GM21381 (cell line): ENCODE data around the gene ZSWIM1.

Experiments used
- ATAC-seq: cut with Tn5 transposase; IDR thresholded peaks from one replicate; pipeline ENCODE4 v1.9.1; 2021; ENCODE audit warnings: mild to moderate bottlenecking, moderate library complexity; ENCODE audit not compliant: unreplicated experiment

The ZSWIM1 gene

GRCh38 chr20:45907219-45907948 lies 26.4 kb downstream of the ZSWIM1 start:
- no peak for ATAC-seq

DNA sequence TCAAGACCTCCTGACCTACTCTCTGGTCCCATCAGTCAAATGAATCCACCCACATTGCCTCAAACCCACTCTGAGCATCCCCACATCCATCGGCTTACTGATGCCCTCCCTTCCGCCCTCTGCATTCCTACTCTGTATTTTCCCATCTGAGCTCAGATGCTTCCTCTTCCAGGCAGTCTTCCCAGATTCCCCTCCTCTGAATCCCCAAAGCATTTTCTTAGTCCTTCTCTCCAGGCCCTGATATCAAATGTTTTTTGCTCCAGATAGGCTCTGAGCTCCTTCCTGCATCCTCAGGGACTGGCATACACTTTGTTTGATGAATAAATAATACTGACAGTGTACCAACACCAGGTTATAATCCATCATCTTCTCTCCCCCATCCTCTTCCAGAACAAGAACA lies 27.1 kb downstream of the ZSWIM1 start:
- no peak for ATAC-seq

GRCh38 chr20:45909336-45909808 lies 28.3 kb downstream of the ZSWIM1 start:
- no peak for ATAC-seq

- ATAC-seq, result no peak
Measured at GRCh38 chr20:45909817-45910669, 29.0 kb downstream of the ZSWIM1 start.

DNA sequence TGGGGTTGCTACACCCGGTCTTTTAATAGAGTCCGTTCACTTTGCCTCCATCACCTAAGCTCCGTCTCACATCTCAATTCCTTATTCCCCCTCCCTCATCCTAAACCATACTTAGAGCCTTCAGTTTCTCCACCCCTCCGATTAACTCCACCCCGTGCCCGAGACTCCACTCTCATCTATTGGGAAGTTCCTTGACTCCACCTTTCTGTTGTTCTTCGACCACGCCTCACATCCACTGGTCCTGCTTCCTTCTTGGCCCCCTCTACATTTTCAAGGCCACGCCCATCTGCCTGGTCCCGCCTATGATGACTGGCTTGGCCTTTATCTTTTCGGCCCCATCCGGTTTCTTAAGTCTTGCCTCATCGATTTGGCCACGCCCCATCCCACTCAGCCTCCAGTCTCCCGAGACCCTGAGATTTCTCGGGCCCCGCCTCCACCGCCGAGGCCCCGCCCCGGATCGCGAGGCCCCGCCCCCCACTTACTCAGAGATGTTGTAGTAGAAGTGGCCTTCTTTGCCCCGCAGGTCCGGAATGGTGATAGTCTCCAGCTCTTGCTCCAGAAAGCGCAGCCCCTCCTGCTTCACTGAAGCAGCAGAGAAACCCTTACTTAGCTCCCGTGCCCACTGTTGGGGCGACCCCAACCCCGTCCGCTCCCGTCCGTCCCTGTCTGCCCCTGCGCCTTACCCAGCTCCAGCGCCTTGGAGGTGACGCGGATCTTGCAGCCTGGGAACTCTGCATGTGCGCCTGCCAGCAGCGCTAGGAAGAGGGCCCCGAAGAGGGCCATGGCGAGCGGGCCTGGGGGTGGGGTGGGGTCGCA lies 29.9 kb downstream of the ZSWIM1 start:
- peak; percentile 88 for ATAC-seq

DNA sequence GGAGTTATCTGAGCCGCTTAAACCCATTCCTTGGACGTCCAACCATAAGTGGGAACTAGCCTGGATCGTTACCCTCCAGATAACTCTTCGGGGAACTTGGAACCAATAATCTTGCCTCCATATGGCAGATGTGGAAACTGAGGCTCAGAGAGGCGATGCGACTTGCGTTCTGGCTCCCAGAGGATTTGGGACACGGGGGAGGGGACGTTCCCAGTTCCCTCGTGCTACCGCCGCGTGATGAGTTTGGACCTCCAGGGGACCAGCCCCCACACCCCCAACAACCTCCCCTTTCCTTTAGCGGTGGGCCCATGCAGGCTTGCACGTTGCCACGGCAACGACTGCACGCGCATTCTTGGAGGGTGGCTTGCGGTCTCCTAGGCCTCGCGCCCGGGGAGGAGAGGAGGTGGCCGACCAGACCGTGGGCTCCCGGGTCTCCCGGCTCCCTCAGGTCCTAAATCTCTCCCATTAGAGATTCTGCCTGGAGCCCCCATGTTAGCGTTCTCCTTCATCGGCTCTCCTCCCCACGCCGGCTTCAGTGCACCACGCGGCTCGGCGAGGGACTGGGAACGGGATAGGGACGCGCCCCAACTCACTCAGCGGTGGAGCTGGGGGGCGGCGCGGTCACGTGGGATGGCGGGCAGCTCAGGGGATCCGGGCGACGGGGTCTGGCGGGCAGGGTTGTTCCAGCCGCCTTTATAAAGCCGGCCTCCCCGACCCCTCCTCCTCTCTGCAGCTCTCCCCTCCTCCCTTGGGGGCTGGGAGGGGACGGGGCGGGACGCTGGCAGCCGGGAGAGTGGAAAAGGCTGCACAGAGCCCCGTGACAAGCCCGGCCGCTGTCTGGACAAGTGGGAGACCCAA lies 30.7 kb downstream of the ZSWIM1 start, which contains the start of gene PLTP:
TSS of gene PLTP (minus strand) at position 670 of the 858 bp plus-strand sequence. CDS start 703 bp downstream, outside the sequence.
- ATAC-seq, result no peak

DNA sequence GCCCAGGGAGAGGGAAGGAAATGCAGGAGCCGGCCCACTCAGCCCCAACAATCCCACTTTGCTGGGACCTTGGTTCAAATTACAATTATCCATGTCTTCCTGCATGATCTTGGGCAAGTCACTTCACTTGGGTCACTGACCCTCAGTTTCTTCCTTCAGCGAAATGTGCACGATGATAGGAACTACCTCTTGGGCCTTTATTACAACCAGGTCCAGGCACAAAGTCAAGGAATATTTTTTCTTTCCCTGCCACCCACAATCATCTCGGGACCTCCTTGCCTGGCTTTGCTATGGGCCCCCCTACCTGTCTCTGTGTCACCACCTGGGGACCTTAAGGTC lies 31.3 kb downstream of the ZSWIM1 start:
- ATAC-seq, result no peak

- ATAC-seq, result no peak
Measured at GRCh38 chr20:45913116-45913515, 32.1 kb downstream of the ZSWIM1 start.

- no peak for ATAC-seq
Measured at GRCh38 chr20:45917790-45918141, 36.7 kb downstream of the ZSWIM1 start.

- no peak for ATAC-seq
Measured at GRCh38 chr20:45918182-45918737, 37.2 kb downstream of the ZSWIM1 start.

DNA sequence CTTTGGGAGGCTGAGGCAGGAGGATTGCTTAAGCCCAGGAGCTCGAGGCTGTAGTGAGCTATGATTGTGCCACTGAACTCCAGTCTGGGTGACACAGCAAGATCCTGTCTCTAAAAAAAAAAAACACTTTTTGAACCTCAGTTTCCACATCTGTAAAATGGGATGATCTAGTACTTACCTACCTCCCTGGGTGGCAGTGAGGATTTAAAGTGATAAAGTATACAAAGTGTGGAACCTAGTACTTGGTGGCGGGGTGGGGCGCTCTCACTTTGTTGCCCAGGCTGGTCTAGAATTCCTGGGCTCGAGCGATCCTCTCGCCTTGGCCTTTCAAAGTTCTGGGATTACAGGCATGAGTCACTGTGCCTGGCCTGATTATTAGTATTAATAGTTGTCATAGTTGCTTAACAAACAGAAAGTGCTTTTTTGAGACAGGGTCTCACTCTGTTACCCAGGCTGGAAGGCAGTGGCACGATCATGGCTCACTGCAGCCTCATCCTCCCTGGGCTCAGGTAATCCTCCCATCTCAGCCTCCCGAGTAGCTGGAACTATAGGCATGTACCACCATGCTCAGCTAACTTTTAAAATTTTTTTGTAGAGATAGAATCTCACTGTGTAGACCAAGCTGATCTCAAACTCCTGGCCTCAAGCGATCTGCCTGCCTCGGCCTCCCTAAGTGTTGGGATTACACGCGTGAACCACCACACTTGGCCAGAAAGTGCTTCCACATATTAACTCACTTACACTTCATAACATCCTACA lies 37.9 kb downstream of the ZSWIM1 start:
- no peak for ATAC-seq

DNA sequence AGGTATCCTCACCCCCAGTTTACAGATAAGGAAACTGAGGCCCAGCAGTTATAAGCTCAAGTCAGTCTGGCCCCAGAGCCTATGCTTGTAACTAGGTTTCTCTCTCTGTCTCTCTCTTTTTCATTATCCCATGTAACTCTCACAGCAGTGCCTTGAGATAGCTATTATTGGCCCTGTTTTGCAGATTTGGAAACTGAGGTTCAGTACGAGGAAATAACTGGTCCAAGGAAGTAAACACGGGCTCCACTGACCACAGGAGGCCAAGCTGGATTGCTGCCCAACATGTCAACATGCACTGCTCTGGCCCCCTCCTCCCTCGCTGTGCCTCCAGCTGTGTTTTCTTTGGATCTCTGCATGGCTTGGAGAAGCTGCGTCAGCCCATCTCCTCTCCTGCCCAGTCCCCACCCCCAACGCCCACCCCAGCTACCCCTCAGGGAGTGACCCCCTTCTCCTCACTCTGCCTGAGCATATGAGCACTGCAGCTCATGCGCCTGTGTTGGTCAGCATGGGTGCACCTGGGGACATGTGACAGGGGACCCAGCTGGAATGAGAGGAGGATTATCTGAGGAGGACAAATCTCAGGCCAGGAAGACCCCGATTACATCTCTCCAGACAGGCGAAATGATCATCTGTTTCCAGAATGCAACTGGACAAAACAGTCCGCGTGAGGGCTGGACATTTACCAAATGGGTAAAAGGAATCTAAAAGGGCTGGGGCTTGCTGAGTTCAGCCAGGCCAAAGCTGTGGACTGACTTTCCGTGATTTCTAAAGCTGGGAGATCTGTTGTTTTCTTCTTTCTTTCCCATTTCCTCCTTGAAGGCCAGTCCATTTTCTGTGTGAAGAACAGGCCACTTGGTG lies 38.7 kb downstream of the ZSWIM1 start:
- no peak for ATAC-seq

- ATAC-seq, result no peak
Measured at GRCh38 chr20:45920462-45921336, 39.7 kb downstream of the ZSWIM1 start.

GRCh38 chr20:45921337-45922189 lies 40.5 kb downstream of the ZSWIM1 start:
- no peak for ATAC-seq

- ATAC-seq, result no peak
Measured at GRCh38 chr20:45924391-45925261, 43.6 kb downstream of the ZSWIM1 start.
